ENCODE measurements around the gene PRKCE. TPM values are rescaled to one million over a fixed set of nuclear protein-coding genes. Genes with fewer than 3 reads are reported as not detected.

The PRKCE gene
- total and polyA plus RNA-seq, 7 donors = 3.0 to 21.9 (median 15.8) TPM

DNA sequence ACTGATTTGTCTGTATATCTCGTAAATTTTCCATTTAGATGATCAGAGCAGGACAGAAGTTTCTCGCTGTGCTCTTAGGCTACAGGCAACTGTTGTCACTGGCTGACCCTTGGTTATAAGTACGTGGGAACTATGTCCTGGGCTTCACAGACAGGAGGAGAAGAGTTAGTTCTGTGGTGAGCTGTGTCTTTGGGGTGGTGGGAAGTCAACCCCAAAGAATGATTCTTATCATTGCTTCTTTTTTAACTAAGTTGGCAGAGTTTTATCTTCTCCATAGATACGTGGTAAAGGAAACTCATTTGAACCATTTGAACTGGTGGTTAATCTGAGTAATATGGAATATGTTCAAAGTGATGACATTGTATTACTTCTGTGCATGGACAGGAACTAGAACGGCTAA, 415.1 kb downstream of the PRKCE start:
- H3K9me3 ChIP-seq = no peaks in the 10 kb centered on the region
- no peaks in the 10 kb centered on the region for H3K27me3 ChIP-seq
- no peak for TF ChIP-seq EP300 (IDR thresholded peaks at IDR 0.05)
- TF ChIP-seq, protein P1, sequence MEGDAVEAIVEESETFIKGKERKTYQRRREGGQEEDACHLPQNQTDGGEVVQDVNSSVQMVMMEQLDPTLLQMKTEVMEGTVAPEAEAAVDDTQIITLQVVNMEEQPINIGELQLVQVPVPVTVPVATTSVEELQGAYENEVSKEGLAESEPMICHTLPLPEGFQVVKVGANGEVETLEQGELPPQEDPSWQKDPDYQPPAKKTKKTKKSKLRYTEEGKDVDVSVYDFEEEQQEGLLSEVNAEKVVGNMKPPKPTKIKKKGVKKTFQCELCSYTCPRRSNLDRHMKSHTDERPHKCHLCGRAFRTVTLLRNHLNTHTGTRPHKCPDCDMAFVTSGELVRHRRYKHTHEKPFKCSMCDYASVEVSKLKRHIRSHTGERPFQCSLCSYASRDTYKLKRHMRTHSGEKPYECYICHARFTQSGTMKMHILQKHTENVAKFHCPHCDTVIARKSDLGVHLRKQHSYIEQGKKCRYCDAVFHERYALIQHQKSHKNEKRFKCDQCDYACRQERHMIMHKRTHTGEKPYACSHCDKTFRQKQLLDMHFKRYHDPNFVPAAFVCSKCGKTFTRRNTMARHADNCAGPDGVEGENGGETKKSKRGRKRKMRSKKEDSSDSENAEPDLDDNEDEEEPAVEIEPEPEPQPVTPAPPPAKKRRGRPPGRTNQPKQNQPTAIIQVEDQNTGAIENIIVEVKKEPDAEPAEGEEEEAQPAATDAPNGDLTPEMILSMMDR (IDR thresholded peaks at IDR 0.05) = no peak
- no peak for TF ChIP-seq POLR2AphosphoS5 (IDR thresholded peaks at IDR 0.05)
- H3K27ac ChIP-seq = no peak overlapping the region
- peaks cover 0 to 2% (median 0%) of the 10 kb centered on the region in 4 donors for H3K4me1 ChIP-seq
- intact Hi-C loops (cut with DNase I) = no loop called here
- DNase-seq = no peak
- WGBS, 2 donors = 83 to 90% methylated on average over 5 of the region's 5 CpGs
- H3K36me3 ChIP-seq = no peaks in the 10 kb centered on the region
- no peak overlapping the region for H3K4me3 ChIP-seq

DNA sequence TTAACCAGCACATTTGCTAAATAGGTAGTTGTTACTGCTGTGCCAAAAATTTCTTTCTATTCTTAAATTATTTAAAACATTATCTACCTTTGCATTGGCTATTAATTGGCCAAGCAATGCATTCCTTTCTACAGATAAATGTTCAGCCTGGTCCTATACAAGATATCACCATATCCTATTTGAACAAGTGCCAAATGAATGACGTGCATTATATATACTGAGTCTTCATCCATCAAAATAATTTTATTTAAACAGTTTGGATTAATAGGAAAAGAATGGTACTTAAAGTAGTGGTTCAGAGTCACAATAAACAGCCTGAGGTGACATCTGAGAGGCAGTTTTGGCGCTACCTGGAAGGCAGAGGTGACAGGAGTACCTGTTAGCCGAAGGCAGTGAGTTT, 415.6 kb downstream of the PRKCE start:
- Histone ChIP-seq H3K4me1 (peaks cover 0 to 2% (median under 1%) of the 10 kb centered on the region in 4 donors), H3K27ac (no peak overlapping the region), H3K9me3 (no peaks in the 10 kb centered on the region), H3K36me3 (no peaks in the 10 kb centered on the region), H3K4me3 (no peak overlapping the region), H3K27me3 (no peaks in the 10 kb centered on the region)
- no peak for DNase-seq
- TF ChIP-seq POLR2A (IDR thresholded peaks at IDR 0.05) (no peak), POLR2AphosphoS5 (IDR thresholded peaks at IDR 0.05) (no peak), EP300 (IDR thresholded peaks at IDR 0.05) (no peak)
- TF ChIP-seq, protein P1 (IDR thresholded peaks at IDR 0.05) = no peak
- 90 to 95% methylated on average over 3 of the region's 3 CpGs for WGBS, 2 donors
- intact Hi-C loops (cut with DNase I) = no loop called here

DNA sequence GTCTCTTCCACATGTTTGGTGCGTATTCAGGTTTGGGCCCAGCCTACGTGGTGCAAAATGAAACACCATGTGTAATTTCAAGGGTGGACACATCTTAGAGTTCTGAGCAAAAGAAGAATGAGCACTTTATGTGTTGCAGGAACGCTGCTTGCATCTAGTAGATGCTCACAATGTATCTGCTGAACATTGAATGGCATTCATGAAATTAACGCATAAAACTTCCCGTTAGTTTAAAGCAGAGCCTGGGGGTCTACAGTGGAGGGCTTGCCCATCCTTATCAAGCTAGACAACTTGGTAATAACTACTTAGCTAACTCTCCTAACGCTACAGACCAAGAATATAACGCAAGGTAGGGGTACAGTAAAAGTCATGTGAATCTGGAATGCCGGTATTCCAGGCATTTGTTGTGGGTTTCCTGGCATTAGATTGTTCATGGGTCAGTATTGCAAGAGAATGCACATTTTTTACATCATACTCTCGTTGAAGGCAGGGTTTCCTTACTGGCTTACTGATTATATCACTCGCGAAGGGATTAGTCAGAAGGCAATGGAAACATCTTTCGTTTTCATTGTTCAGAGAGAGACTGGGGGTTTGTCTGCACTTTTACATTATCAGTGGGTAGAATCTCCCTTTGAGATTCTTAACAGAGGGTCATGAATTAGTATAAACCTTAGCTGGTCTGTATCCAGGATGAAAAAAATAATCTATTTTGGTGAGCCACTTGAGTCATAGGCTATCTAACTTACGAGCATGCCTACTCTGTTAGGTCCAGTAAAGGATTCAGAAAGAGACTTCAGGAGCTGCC, 416.2 kb downstream of the PRKCE start:
- WGBS, 2 donors = 83 to 90% methylated on average over 13 of the region's 13 CpGs
- Histone ChIP-seq H3K9me3 (no peaks in the 10 kb centered on the region), H3K4me1 (peaks cover 0 to 8% (median 4%) of the 10 kb centered on the region in 4 donors), H3K27ac (no peak overlapping the region), H3K27me3 (no peaks in the 10 kb centered on the region), H3K4me3 (no peak overlapping the region), H3K36me3 (no peaks in the 10 kb centered on the region)
- TF ChIP-seq POLR2AphosphoS5 (IDR thresholded peaks at IDR 0.05) (peak in 1 of 4 donors; percentile 42), POLR2A (IDR thresholded peaks at IDR 0.05) (no peak), EP300 (IDR thresholded peaks at IDR 0.05) (peak in 1 of 4 donors; percentile 34)
- TF ChIP-seq, protein P1 (IDR thresholded peaks at IDR 0.05) = no peak
- intact Hi-C loops (cut with DNase I) = no loop called here
- no peak for DNase-seq

DNA sequence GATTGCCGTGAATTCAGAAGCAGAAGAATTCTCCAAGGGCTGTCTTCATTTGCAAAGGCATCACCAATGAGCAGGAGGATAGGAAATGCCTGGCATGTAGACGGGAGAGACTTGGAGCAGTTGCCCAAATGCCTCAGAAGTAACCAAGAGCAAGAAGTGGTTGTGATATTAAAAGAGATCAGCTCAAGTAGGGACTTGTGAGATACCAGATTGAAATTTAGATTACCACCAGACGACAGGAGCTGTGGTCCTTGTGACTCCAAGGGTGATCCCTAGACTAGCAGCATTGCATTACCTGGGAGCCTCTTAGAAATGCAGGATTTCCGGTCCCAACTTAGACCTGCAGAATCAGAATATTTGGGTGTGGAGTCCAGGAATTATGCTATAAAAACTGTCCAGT, 417.2 kb downstream of the PRKCE start:
- DNase-seq = peak; percentile 26
- Histone ChIP-seq H3K27me3 (no peaks in the 10 kb centered on the region), H3K9me3 (no peaks in the 10 kb centered on the region), H3K27ac (no peak overlapping the region), H3K4me1 (peaks cover 0 to 17% (median 11%) of the 10 kb centered on the region in 4 donors), H3K4me3 (no peak overlapping the region), H3K36me3 (no peaks in the 10 kb centered on the region)
- TF ChIP-seq POLR2AphosphoS5 (IDR thresholded peaks at IDR 0.05) (no peak), POLR2A (IDR thresholded peaks at IDR 0.05) (no peak), EP300 (IDR thresholded peaks at IDR 0.05) (no peak)
- TF ChIP-seq, protein P1 (IDR thresholded peaks at IDR 0.05) = no peak
- WGBS, 2 donors = 94 to 95% methylated on average over 4 of the region's 4 CpGs
- intact Hi-C loops (cut with DNase I) = no loop called here

Measured in sigmoid colon (tissue), 7 donors.